ENCODE results near the gene PDS5B. TPM values are rescaled to one million over a fixed set of nuclear protein-coding genes. Genes with fewer than 3 reads are reported as not detected.

PDS5B gene
- total RNA-seq, 1 experiment from 2014 or later = 25.4 TPM

DNA sequence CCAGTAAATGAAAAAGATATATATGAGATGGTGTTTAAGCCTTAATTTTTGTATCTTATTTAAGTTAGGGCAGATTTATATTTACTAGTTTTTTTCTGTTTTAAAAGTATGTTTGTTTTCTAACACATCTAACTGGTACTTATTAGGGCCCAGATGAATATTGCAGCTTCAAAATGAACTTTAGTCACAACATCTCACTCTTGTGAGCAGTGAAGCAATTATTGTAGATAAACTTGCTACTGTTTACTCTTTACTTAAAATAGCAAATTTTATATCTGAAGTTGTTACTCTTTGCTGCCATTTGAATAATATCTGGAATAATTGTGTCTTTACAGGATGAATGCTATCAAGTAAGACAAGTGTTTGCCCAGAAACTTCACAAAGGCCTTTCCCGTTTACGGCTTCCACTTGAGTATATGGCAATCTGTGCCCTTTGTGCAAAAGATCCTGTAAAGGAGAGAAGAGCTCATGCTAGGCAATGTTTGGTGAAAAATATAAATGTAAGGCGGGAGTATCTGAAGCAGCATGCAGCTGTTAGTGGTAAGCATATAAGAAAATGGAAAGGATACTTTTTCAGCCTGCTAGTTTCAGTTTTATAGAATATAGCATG is 166.8 kb downstream of the PDS5B start:
- intact Hi-C loops (cut with micrococcal nuclease) = no loop called here
- BruUV-seq (replicated peaks) = no TSS peak
- TF ChIP-seq, protein P1, sequence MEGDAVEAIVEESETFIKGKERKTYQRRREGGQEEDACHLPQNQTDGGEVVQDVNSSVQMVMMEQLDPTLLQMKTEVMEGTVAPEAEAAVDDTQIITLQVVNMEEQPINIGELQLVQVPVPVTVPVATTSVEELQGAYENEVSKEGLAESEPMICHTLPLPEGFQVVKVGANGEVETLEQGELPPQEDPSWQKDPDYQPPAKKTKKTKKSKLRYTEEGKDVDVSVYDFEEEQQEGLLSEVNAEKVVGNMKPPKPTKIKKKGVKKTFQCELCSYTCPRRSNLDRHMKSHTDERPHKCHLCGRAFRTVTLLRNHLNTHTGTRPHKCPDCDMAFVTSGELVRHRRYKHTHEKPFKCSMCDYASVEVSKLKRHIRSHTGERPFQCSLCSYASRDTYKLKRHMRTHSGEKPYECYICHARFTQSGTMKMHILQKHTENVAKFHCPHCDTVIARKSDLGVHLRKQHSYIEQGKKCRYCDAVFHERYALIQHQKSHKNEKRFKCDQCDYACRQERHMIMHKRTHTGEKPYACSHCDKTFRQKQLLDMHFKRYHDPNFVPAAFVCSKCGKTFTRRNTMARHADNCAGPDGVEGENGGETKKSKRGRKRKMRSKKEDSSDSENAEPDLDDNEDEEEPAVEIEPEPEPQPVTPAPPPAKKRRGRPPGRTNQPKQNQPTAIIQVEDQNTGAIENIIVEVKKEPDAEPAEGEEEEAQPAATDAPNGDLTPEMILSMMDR (IDR thresholded peaks at IDR 0.05; ENCODE audit: unreplicated experiment) = no peak
- peaks cover 49% of the 10 kb centered on the region for H3K36me3 Mint-ChIP-seq (ENCODE audit: insufficient read depth, unreplicated experiment)
- no peaks in the 10 kb centered on the region for H3K4me1 Mint-ChIP-seq (ENCODE audit: insufficient read depth, unreplicated experiment)
- H3K9me3 Mint-ChIP-seq (ENCODE audit: unreplicated experiment) = no peaks in the 10 kb centered on the region
- ChIA-PET CTCF (interaction anchor here (0.6 kb wide), 1 partner anchor 1709 kb away, joined by 3 read pairs; no protein-coding TSS in a partner anchor), POLR2A (no interaction called here)
- DNase-seq (ENCODE audit: unreplicated experiment) = no peak
- no peak overlapping the region for H3K27ac Mint-ChIP-seq (ENCODE audit: low read depth, unreplicated experiment)
- no peaks in the 10 kb centered on the region for H3K27me3 Mint-ChIP-seq (ENCODE audit: insufficient read depth, unreplicated experiment)
- no peak overlapping the region for H3K4me3 Mint-ChIP-seq (ENCODE audit: unreplicated experiment)

DNA sequence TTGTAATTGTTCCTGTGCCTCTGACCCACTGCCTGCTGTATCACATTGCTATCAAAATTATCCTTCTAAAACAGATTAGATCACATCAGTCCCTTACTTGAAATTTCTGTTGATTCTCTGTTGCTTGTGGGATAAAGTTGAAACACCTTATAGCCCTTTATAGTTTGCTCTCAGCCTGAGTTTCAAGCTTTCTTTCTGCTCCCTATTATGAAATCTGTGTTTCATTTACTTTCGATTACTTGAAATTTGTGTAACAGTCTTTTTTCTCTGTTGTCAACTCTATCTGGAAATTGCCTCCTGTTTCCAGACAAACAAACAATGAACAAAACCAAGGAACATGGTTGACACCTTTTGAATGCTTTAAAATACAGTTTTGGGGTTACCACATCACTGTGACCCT is 167.9 kb downstream of the PDS5B start:
- H3K36me3 Mint-ChIP-seq (ENCODE audit: insufficient read depth, unreplicated experiment) = peaks cover 40% of the 10 kb centered on the region

DNA sequence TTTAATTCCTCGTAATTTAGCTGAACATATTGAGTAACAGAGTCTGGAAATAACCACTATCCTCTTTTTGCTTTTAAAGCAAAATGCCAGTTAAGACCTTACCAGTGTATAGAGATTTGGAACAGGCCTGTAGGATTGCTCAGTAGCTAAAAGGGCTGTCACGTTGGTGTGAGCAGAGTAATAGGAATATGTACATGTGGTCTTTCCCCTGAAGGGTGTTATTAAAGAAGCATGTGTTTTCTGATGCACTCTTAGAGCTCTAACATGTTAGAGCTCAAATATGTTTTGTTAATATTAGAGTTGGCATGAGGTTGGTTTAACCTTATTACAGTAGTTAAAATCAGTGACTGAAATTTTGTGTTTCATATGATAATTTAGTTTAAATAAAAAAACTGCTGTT is 172.9 kb downstream of the PDS5B start:
- no peaks in the 10 kb centered on the region for H3K27me3 Mint-ChIP-seq (ENCODE audit: insufficient read depth, unreplicated experiment)
- no peak overlapping the region for H3K4me3 Mint-ChIP-seq (ENCODE audit: unreplicated experiment)
- CTCF ChIA-PET = interaction anchor here (0.5 to 1.2 kb wide), 3 partner anchors 109 to 270 kb away, joined by 3 to 4 read pairs (median 4); no protein-coding TSS in a partner anchor
- no peaks in the 10 kb centered on the region for H3K4me1 Mint-ChIP-seq (ENCODE audit: insufficient read depth, unreplicated experiment)
- DNase-seq (ENCODE audit: unreplicated experiment) = no peak
- no peaks in the 10 kb centered on the region for H3K9me3 Mint-ChIP-seq (ENCODE audit: unreplicated experiment)
- POLR2A ChIA-PET = no interaction called here
- peaks cover 51% of the 10 kb centered on the region for H3K36me3 Mint-ChIP-seq (ENCODE audit: insufficient read depth, unreplicated experiment)
- TF ChIP-seq, protein P1 (IDR thresholded peaks at IDR 0.05; ENCODE audit: unreplicated experiment) = no peak
- no TSS peak for BruUV-seq (replicated peaks)
- H3K27ac Mint-ChIP-seq (ENCODE audit: low read depth, unreplicated experiment) = peak overlapping the region; percentile 35
- intact Hi-C loops (cut with micrococcal nuclease) = no loop called here

More for the DNA sequence above, 167.9 kb downstream of the PDS5B start:
- Mint-ChIP-seq H3K27ac (ENCODE audit: low read depth, unreplicated experiment) (no peak overlapping the region), H3K9me3 (ENCODE audit: unreplicated experiment) (no peaks in the 10 kb centered on the region), H3K4me3 (ENCODE audit: unreplicated experiment) (no peak overlapping the region), H3K27me3 (ENCODE audit: insufficient read depth, unreplicated experiment) (no peaks in the 10 kb centered on the region), H3K4me1 (ENCODE audit: insufficient read depth, unreplicated experiment) (no peaks in the 10 kb centered on the region)
- no TSS peak for BruUV-seq (replicated peaks)
- ChIA-PET POLR2A (no interaction called here), CTCF (no interaction called here)
- DNase-seq (ENCODE audit: unreplicated experiment) = no peak
- TF ChIP-seq, protein P1 (IDR thresholded peaks at IDR 0.05; ENCODE audit: unreplicated experiment) = no peak
- intact Hi-C loops (cut with micrococcal nuclease) = no loop called here

DNA sequence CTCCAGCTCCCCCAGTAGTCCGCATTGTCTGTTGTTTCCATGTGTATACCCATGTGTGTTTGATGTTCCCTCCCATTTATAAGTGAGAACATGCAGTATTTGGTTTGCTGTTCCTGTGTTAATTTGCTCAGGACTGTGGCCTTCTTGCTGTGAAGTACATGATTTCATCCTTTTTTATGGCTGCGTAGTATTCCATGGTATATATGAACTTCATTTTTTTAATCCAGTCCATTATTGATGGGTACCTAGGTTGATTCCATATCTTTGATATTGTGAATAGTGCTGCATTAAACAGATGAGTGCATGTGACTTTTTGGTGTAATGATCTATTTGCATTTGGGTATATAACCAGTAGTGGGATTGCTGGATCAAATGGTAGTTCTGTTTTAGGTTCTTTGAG is 175.2 kb downstream of the PDS5B start:
- TF ChIP-seq, protein P1 (IDR thresholded peaks at IDR 0.05; ENCODE audit: unreplicated experiment) = no peak
- Mint-ChIP-seq H3K4me3 (ENCODE audit: unreplicated experiment) (no peak overlapping the region), H3K4me1 (ENCODE audit: insufficient read depth, unreplicated experiment) (no peaks in the 10 kb centered on the region), H3K9me3 (ENCODE audit: unreplicated experiment) (no peaks in the 10 kb centered on the region), H3K36me3 (ENCODE audit: insufficient read depth, unreplicated experiment) (peaks cover 39% of the 10 kb centered on the region), H3K27me3 (ENCODE audit: insufficient read depth, unreplicated experiment) (no peaks in the 10 kb centered on the region), H3K27ac (ENCODE audit: low read depth, unreplicated experiment) (no peak overlapping the region)
- ChIA-PET POLR2A (no interaction called here), CTCF (interaction anchor here (0.6 kb wide), 1 partner anchor 59 kb away, joined by 3 read pairs; no protein-coding TSS in a partner anchor)
- no peak for DNase-seq (ENCODE audit: unreplicated experiment)
- BruUV-seq (replicated peaks) = no TSS peak
- intact Hi-C loops (cut with micrococcal nuclease) = no loop called here
